Sigmoid colon (tissue), 7 donors: ENCODE measurements around the gene EMC6. TPM values are rescaled to one million over a fixed set of nuclear protein-coding genes. Genes with fewer than 3 reads are reported as not detected.

Experiments used
- DNase-seq: peaks from one replicate; pipeline ENCODE4 v3.0.0-alpha.2; 2019
- H3K27ac ChIP-seq, 4 donors: fragments of 200-600 bp; sonication (generic); one replicate each; pipeline ENCODE4 v1.5.1; 2016 to 2019; ENCODE audit warnings: mild to moderate bottlenecking in 1 of 4
- H3K27me3 ChIP-seq, 3 donors: fragments of 200-600 bp; sonication (generic); one replicate each; pipeline ENCODE4 v1.5.1; 2019; ENCODE audit warnings: mild to moderate bottlenecking in 1 of 3
- H3K36me3 ChIP-seq, 4 donors: fragments of 200-600 bp; sonication (generic); one replicate each; pipeline ENCODE4 v1.5.1; 2016 to 2019
- H3K4me1 ChIP-seq, 4 donors: fragments of 200-600 bp; sonication (generic); one replicate each; pipeline ENCODE4 v1.5.1; 2017 to 2019
- H3K4me3 ChIP-seq, 4 donors: fragments of 200-600 bp; sonication (generic); one replicate each; pipeline ENCODE4 v1.5.1; 2017 to 2019; ENCODE audit warnings: mild to moderate bottlenecking in 2 of 4, moderate library complexity in 1 of 4
- H3K9me3 ChIP-seq, 4 donors: fragments of 200-600 bp in 3 of 4; sonication (generic) in 3 of 4; one replicate each; pipeline versions ENCODE4 v1.5.1 to v1.6.1; 2013 to 2019
- EP300 ChIP-seq, 4 donors: sonication (generic); formaldehyde crosslinking; IDR thresholded peaks; one replicate each; pipeline ENCODE4 v1.6.1; 2017; ENCODE audit warnings: antibody characterized with exemption in 4 of 4
- POLR2A ChIP-seq, 2 donors: fragments of 450-650 bp; IDR thresholded peaks; one replicate each; pipeline ENCODE4 v1.6.1; 2016; ENCODE audit warnings: antibody characterized with exemption in 2 of 2, mild to moderate bottlenecking in 2 of 2, moderate library complexity in 2 of 2
- POLR2AphosphoS5 ChIP-seq, 4 donors: sonication (generic); formaldehyde crosslinking; IDR thresholded peaks; one replicate each; pipeline ENCODE4 v1.6.1; 2017; ENCODE audit warnings: antibody characterized with exemption in 4 of 4
- WGBS, 2 donors: extraction: QIAGEN DNeasy Blood & Tissue Kit; methylation state at CpG; one replicate each; pipeline ENCODE4 v1.1.7; 2013; 5-methylcytosine and 5-hydroxymethylcytosine counted together
- intact Hi-C: fragments of 100-400 bp; cut with DNase I; formaldehyde crosslinking; loops from one replicate; pipeline ENCODE4 v1.15.1; 2023
- polyA plus RNA-seq, 3 donors: library from polyadenylated mRNA; stranded (reverse); fragments of 200-250 nt; gene quantifications; one replicate each; pipeline ENCODE4 v1.2.3, GENCODE V29; 2013
- total RNA-seq, 4 donors: library from RNA; depleted of rRNA; stranded (reverse); fragments of >200 nt; gene quantifications; one replicate each; pipeline ENCODE4 v1.1.0, GENCODE V29; 2016
- TF ChIP-seq, protein P1 (sequence below), 4 experiments: fragments of 450-650 bp in 3 of 4; fragments of 200-600 bp in 1 of 4; IDR thresholded peaks; one replicate each; pipeline ENCODE4 v1.5.1; 2016 to 2019; ENCODE audit warnings: antibody characterized with exemption in 4 of 4, mild to moderate bottlenecking in 3 of 4, moderate library complexity in 2 of 4
- donor health status: healthy with polysubstance abuse.
- donor health status: Bipolar disorder and iron deficiency.
- donor health status: healthy.

Gene EMC6
- total and polyA plus RNA-seq, 7 donors = 4.4 to 90.5 (median 21.7) TPM

DNA sequence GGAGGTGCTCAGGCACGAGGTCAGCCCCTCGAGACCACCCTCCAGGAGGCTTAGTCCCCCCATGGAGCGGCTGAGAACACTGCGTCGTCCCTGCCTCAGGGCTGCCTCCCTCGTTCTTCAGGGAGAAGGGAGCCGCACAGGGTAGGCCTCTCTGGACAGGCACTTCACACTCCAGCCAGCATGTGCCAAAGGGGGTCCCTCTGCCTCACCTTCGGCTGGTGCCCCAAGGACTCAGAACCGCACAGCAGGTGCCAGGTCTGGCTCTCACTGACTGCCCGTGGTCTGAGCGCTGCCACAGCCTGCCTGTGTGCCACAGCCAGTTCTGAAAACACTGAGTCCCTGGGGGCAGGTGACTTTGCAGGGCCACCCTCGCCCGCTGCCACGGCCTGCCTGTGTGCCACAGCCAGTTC lies 20.2 kb downstream of the EMC6 start:
- H3K4me1 ChIP-seq = no peaks in the 10 kb centered on the region
- no peak for DNase-seq
- no peak overlapping the region for H3K27ac ChIP-seq
- peaks cover 11 to 65% (median 59%) of the 10 kb centered on the region in 3 donors for H3K27me3 ChIP-seq
- H3K36me3 ChIP-seq = no peaks in the 10 kb centered on the region
- intact Hi-C loops = no loop called here
- TF ChIP-seq POLR2AphosphoS5 (IDR thresholded peaks at IDR 0.05) (no peak), EP300 (IDR thresholded peaks at IDR 0.05) (no peak), POLR2A (IDR thresholded peaks at IDR 0.05) (no peak)
- TF ChIP-seq, protein P1, sequence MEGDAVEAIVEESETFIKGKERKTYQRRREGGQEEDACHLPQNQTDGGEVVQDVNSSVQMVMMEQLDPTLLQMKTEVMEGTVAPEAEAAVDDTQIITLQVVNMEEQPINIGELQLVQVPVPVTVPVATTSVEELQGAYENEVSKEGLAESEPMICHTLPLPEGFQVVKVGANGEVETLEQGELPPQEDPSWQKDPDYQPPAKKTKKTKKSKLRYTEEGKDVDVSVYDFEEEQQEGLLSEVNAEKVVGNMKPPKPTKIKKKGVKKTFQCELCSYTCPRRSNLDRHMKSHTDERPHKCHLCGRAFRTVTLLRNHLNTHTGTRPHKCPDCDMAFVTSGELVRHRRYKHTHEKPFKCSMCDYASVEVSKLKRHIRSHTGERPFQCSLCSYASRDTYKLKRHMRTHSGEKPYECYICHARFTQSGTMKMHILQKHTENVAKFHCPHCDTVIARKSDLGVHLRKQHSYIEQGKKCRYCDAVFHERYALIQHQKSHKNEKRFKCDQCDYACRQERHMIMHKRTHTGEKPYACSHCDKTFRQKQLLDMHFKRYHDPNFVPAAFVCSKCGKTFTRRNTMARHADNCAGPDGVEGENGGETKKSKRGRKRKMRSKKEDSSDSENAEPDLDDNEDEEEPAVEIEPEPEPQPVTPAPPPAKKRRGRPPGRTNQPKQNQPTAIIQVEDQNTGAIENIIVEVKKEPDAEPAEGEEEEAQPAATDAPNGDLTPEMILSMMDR (IDR thresholded peaks at IDR 0.05) = no peak
- H3K4me3 ChIP-seq = no peak overlapping the region
- 77 to 81% methylated on average over 14 of the region's 14 CpGs for WGBS, 2 donors
- H3K9me3 ChIP-seq = no peaks in the 10 kb centered on the region

DNA sequence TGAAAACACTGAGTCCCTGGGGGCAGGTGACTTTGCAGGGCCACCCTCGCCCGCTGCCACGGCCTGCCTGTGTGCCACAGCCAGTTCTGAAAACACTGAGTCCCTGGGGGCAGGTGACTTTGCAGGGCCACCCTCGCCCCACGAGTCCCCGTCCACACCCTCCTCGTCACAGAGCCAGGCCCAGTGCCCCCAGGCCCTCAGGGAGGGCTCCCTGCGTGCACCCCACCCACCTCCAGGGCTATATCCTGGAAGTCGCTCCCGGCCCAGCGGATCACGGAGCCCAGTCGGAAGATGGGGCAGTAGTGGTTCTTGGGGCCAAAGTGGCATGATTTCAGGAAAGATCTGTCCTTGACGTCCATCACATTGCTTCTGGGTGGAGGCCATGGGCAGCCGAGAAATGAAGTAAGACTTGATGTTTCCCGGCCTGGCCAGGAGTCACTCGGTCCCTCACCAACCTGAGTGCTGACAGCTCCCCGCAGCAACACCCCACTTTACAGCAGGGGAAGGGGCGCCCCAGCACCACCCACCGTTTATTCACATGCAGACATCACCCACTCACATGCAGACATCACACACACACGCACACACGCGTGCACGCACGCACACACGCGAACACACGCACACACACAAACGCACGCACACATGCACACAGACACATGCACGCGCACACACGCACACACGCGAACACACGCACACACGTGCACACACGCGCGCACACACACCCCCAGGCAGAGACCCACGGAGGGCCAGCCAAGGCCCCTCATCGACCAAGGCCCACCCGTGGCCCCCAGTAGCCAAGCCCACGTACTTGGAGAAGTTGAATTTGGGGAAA lies 20.9 kb downstream of the EMC6 start:
- TF ChIP-seq EP300 (IDR thresholded peaks at IDR 0.05) = no peak
- TF ChIP-seq POLR2A (IDR thresholded peaks at IDR 0.05) = no peak
- H3K27ac ChIP-seq = no peak overlapping the region
- no peak for DNase-seq
- no peaks in the 10 kb centered on the region for H3K4me1 ChIP-seq
- WGBS, 2 donors = 79 to 87% methylated on average over 44 of the region's 44 CpGs
- intact Hi-C loops = no loop called here
- no peaks in the 10 kb centered on the region for H3K36me3 ChIP-seq
- peaks cover 8 to 65% (median 53%) of the 10 kb centered on the region in 3 donors for H3K27me3 ChIP-seq
- H3K4me3 ChIP-seq = no peak overlapping the region
- H3K9me3 ChIP-seq = no peaks in the 10 kb centered on the region

DNA sequence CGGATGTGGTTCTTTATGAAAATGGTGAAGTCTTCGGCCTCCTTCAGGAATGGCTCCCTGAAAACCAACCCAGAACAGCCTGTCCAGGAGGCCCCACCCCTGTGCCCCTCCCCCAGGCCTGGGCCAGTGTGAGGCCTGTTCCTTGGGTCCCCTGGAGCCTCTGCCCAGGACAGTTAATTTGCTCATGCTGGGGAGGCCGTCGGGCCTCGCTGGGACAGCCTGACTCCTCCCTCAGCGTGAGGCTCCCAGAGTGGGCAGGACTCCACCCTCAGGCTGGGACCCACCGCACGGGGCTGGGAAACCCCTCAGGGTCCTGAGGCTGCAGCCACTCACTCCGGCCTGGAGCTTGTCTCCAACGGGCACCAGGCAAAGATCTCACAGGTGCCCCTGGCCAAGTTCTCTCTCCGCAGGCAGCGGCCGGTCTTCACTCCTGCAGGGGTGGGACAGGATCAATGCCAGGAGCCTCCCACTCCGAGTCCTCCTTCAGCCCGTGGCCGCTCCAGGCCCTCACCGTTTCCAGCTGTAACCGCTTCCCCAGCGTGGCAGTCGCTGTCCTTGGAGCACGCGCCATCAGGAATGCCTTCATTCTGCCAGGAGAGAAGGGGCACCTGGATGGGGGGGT lies 21.6 kb downstream of the EMC6 start:
- Histone ChIP-seq H3K36me3 (no peaks in the 10 kb centered on the region), H3K9me3 (no peaks in the 10 kb centered on the region), H3K4me1 (peaks cover 0 to 4% (median 2%) of the 10 kb centered on the region in 4 donors), H3K27me3 (peaks cover 8 to 65% (median 56%) of the 10 kb centered on the region in 3 donors), H3K27ac (no peak overlapping the region), H3K4me3 (no peak overlapping the region)
- intact Hi-C loops = no loop called here
- no peak for TF ChIP-seq POLR2A (IDR thresholded peaks at IDR 0.05)
- no peak for TF ChIP-seq EP300 (IDR thresholded peaks at IDR 0.05)
- TF ChIP-seq POLR2AphosphoS5 (IDR thresholded peaks at IDR 0.05) = no peak
- TF ChIP-seq, protein P1 (IDR thresholded peaks at IDR 0.05) = no peak
- DNase-seq = no peak
- WGBS, 2 donors = 76 to 82% methylated on average over 22 of the region's 22 CpGs

DNA sequence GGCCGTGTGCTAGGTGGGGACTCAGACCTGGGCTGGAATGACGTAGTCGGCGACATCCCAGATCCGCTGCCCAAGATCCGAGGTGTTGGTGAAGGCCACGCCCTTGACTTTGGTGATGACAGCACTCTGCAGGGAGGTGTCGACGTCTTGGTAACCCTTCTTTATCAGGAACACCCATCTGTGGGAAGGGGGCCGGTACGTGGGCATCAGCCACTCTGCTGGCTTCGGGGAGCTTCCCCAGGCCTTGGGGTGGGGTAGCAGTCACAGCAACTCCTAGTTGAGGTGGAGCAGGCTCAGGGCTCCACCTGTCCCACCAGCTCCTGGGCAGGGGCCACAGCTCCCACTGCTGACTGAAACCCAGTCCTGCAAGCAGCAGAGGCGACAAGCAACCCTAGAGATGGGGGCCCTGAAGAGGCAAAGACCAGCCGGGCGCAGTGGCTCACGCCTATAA lies 23.0 kb downstream of the EMC6 start:
- H3K27me3 ChIP-seq = peaks cover 12 to 76% (median 70%) of the 10 kb centered on the region in 3 donors
- WGBS, 2 donors = 72 to 87% methylated on average over 16 of the region's 16 CpGs
- intact Hi-C loops = no loop called here

More for the DNA sequence above, 23.0 kb downstream of the EMC6 start:
- TF ChIP-seq EP300 (IDR thresholded peaks at IDR 0.05) (no peak), POLR2A (IDR thresholded peaks at IDR 0.05) (no peak), POLR2AphosphoS5 (IDR thresholded peaks at IDR 0.05) (no peak)
- TF ChIP-seq, protein P1 (IDR thresholded peaks at IDR 0.05) = no peak
- Histone ChIP-seq H3K4me1 (peaks cover 0 to 18% (median 15%) of the 10 kb centered on the region in 4 donors), H3K36me3 (no peaks in the 10 kb centered on the region), H3K9me3 (no peaks in the 10 kb centered on the region), H3K4me3 (no peak overlapping the region), H3K27ac (no peak overlapping the region)
- no peak for DNase-seq
